GM12865 (cell line): ENCODE results near the gene OR6B3.

Experiments
- DNase-seq: peaks from one replicate; pipeline ENCODE4 v3.0.0; 2010; ENCODE audit warnings: low read depth
- H3K4me3 ChIP-seq: 2 replicates; pipeline ENCODE4 v1.5.1; 2011; ENCODE audit warnings: mild to moderate bottlenecking, low read depth, low read length, control low read depth
- TF ChIP-seq, protein P1 (sequence below): IDR thresholded peaks from 2 replicates; pipeline ENCODE4 v1.5.1; 2011; ENCODE audit warnings: low read length, control low read depth, low read depth, inconsistent platforms; ENCODE audit not compliant: insufficient read depth; ENCODE audit errors: missing control alignments

The OR6B3 gene

DNA sequence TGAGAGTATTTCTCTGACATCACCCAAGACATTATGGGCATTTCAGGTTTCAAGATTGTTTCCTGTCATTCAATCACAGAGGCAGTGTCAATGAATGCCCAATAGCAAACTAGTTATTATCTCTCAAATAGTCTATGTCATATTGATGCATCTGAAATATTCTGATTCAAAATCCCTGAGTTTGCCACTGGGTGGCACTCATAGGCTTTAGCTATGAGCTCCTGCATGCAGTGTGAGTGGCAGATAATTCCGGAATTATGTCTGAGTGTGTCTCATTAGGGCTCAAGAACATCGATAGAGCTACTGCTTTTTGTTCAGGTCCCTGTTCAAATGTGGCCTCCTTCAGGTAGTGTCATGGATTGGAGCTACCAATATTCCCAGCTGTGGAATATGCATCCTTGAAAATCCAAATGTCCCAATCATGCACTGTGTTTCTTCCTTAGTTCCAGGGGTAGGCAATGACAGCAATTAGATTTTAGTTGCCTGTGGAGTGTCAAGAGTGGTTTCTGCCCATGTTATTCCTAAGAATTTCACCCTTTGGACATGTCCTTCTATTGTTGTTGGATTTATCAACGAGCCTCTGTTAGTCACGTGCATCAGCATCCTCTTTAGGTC is 7.8 kb upstream of the OR6B3 start:
- H3K4me3 ChIP-seq, result no peak overlapping the region
- DNase-seq, result peak; percentile 60
- TF ChIP-seq, protein P1, sequence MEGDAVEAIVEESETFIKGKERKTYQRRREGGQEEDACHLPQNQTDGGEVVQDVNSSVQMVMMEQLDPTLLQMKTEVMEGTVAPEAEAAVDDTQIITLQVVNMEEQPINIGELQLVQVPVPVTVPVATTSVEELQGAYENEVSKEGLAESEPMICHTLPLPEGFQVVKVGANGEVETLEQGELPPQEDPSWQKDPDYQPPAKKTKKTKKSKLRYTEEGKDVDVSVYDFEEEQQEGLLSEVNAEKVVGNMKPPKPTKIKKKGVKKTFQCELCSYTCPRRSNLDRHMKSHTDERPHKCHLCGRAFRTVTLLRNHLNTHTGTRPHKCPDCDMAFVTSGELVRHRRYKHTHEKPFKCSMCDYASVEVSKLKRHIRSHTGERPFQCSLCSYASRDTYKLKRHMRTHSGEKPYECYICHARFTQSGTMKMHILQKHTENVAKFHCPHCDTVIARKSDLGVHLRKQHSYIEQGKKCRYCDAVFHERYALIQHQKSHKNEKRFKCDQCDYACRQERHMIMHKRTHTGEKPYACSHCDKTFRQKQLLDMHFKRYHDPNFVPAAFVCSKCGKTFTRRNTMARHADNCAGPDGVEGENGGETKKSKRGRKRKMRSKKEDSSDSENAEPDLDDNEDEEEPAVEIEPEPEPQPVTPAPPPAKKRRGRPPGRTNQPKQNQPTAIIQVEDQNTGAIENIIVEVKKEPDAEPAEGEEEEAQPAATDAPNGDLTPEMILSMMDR, result peak; percentile 53

DNA sequence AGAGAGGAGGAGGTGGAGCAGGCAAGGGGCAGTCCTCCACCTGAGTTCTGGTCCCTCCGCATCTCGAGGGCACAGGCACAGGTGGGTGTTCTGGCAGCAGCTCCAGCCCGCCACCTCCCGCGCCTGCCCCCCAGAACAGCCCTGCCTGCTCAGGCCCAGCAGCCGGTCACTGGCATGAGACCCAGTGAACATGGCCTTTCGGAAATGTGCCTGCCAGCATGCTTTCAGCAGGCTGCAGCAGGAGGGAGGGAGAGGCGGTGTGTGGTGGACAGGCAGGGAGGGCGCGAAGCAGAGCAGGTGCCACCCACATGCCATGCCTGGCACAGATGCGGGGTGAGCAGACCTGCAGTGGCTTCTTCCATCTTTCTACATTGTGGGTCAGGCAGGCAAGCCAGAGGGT is 3.4 kb upstream of the OR6B3 start:
- TF ChIP-seq, protein P1, result no peak
- H3K4me3 ChIP-seq, result no peak overlapping the region
- no peak for DNase-seq

DNA sequence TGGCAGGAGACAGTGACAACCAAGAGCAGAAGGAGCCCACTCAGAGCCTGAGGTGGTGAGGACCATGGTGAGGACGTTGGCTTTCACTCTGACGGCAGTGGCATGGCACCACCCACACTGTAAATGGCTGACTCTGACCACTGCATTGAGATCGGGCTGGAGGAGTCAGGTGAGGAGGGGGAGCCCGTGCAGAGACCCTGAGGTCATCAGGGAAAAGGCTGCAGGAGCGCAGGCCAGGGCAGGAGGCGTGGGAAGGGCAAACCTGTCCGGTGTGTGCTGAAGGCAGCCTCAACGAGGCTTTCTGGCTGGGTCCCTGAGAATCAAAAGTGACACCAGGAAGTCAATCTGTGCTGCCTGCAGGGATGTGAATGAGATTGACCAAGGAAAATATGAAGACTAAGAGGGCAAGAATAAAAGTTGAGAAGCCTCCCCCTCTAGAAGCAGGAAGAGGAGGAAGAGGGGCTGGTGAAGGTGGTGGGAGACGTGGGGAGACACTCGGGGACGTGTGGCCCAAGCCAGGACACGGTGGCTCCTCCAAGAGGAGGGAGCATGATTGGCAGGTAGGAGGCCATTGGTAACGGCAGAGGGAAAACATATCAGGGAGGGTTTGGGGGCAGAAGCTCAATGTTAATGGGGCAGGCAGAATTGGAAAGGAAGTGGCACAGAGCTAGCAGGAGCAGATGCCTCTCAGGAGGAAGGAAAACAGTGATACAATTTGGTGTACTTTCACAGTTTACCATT is 2.0 kb upstream of the OR6B3 start:
- H3K4me3 ChIP-seq, result no peak overlapping the region
- TF ChIP-seq, protein P1, result no peak
- no peak for DNase-seq

DNA sequence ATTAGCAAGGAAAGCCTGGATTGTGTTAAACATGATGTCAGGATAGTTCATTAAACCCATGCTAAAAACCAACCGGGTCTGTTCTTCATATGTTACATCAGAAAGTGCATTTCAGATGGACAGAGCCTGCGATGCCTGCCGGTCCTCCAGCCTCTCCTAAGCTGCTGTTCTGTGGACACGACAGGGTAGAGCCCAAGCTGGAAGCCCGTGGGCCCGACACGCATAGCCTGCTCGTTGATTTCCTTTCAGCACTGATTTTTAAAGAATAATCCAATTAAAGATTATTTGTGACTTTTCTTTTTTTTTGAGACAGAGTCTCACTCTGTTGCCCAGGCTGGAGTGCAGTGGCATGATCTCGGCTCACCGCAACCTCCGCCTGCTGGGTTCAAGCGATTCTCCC is 797 bp downstream of the OR6B3 start:
- H3K4me3 ChIP-seq, result no peak overlapping the region
- TF ChIP-seq, protein P1, result no peak
- no peak for DNase-seq

DNA sequence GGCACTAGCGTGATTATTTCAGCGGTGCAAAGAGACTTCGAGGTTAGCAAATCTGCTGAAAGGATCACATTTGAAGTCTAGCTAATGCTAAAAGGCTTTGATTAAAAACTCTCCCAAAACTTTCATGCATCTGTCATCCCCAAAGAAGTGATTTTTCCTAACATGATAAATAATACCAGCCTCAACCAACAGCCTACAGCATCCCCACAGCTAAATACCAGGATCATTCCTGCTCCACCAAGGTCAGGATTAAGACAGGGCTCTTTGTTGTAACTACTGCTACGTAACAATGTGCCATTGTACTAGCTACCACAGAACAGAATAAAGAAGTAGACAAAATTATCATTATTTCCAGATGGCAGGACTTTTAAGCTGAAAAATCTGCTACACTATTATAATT is 1.6 kb downstream of the OR6B3 start:
- H3K4me3 ChIP-seq, result no peak overlapping the region
- no peak for DNase-seq
- TF ChIP-seq, protein P1, result no peak

DNA sequence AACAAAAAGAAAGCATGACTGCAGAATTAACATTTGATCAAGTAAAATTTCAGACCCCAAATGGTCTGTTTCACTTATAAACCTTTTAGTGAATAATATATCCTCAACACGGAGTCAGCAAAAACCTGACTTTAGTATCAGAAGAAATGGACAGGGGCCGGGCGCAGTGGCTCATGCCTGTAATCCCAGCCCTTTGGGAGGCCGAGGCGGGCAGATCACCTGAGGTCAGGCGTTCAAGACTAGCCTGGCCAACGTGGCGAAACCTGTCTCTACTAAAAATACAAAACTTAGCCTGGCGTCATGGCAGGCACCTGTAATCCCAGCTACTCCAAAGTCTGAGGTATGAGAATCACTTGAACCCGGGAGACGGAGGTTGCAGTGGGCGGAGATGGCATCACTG is 3.0 kb downstream of the OR6B3 start:
- no peak overlapping the region for H3K4me3 ChIP-seq
- DNase-seq, result no peak
- TF ChIP-seq, protein P1, result no peak
